Vagina (tissue), 2 donors: ENCODE measurements around the gene SART3. TPM values are rescaled to one million over a fixed set of nuclear protein-coding genes. Genes with fewer than 3 reads are reported as not detected.

Experiments
- DNase-seq, 2 donors: peaks; one replicate each; pipeline ENCODE4 v3.0.0-alpha.2; 2017; ENCODE audit errors: extremely low spot score in 2 of 2
- H3K27ac ChIP-seq: fragments of 200-600 bp; sonication (generic); one replicate; pipeline ENCODE4 v1.5.1; 2019
- H3K27me3 ChIP-seq: fragments of 200-600 bp; sonication (generic); one replicate; pipeline ENCODE4 v1.5.1; 2019
- H3K36me3 ChIP-seq, 2 donors: fragments of 200-600 bp; sonication (generic); one replicate each; pipeline ENCODE4 v1.5.1; 2017 to 2019
- H3K4me1 ChIP-seq: fragments of 200-600 bp; sonication (generic); one replicate; pipeline ENCODE4 v1.5.1; 2019
- H3K4me3 ChIP-seq, 2 donors: fragments of 200-600 bp; sonication (generic); 1 replicate in 1 of 2; 2 replicates in 1 of 2; pipeline ENCODE4 v1.5.1; 2016 to 2019
- H3K9me3 ChIP-seq: fragments of 200-600 bp; sonication (generic); one replicate; pipeline ENCODE4 v1.5.1; 2019
- POLR2A ChIP-seq, 2 donors: fragments of 450-650 bp; IDR thresholded peaks; one replicate each; pipeline ENCODE4 v1.6.1; 2017; ENCODE audit warnings: antibody characterized with exemption in 2 of 2, mild to moderate bottlenecking in 2 of 2, moderate library complexity in 2 of 2
- POLR2AphosphoS5 ChIP-seq, 2 donors: sonication (generic); formaldehyde crosslinking; IDR thresholded peaks; one replicate each; pipeline ENCODE4 v1.9.0; 2017; ENCODE audit warnings: antibody characterized with exemption in 2 of 2, mild to moderate bottlenecking in 2 of 2, low read depth in 1 of 2; ENCODE audit not compliant: insufficient read depth in 1 of 2
- intact Hi-C: fragments of 100-400 bp; cut with DNase I; formaldehyde crosslinking; loops from one replicate; pipeline ENCODE4 v1.15.1; 2023
- total RNA-seq: library from RNA; depleted of rRNA; stranded (reverse); fragments of >200 nt; gene quantifications from one replicate; pipeline ENCODE4 v1.2.3, GENCODE V29; 2016
- TF ChIP-seq, protein P1 (sequence below), 3 experiments: fragments of 450-650 bp in 2 of 3; fragments of 200-600 bp in 1 of 3; sonication (generic) in 1 of 3; IDR thresholded peaks; one replicate each; pipeline ENCODE4 v1.5.1; 2017 to 2019; ENCODE audit warnings: antibody characterized with exemption in 3 of 3, mild to moderate bottlenecking in 2 of 3, moderate library complexity in 2 of 3

The SART3 gene
- total RNA-seq, 1 donor from 2014 or later = 44.2 TPM

DNA sequence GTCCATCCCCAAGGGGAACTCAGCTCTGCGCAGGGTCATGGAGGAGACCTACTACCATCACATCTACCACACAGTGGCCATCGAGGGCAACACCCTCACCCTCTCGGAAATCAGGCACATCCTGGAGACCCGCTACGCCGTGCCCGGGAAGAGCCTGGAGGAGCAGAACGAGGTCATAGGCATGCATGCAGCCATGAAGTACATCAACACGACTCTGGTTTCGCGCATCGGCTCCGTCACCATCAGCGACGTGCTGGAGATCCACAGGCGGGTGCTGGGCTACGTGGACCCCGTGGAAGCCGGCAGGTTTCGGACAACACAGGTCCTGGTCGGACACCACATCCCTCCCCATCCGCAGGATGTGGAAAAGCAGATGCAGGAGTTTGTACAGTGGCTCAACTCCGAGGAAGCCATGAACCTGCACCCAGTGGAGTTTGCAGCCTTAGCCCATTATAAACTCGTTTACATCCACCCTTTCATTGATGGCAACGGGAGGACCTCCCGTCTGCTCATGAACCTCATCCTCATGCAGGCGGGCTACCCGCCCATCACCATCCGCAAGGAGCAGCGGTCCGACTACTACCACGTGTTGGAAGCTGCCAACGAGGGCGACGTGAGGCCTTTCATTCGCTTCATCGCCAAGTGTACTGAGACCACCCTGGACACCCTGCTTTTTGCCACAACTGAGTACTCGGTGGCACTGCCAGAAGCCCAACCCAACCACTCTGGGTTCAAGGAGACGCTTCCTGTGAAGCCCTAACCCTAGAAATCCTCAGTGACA, 42.1 kb downstream of the SART3 start:
- intact Hi-C loops = no loop called here
- no peak overlapping the region for H3K4me3 ChIP-seq
- H3K27ac ChIP-seq = no peak overlapping the region
- peaks cover 19% of the 10 kb centered on the region for H3K4me1 ChIP-seq
- TF ChIP-seq, protein P1, sequence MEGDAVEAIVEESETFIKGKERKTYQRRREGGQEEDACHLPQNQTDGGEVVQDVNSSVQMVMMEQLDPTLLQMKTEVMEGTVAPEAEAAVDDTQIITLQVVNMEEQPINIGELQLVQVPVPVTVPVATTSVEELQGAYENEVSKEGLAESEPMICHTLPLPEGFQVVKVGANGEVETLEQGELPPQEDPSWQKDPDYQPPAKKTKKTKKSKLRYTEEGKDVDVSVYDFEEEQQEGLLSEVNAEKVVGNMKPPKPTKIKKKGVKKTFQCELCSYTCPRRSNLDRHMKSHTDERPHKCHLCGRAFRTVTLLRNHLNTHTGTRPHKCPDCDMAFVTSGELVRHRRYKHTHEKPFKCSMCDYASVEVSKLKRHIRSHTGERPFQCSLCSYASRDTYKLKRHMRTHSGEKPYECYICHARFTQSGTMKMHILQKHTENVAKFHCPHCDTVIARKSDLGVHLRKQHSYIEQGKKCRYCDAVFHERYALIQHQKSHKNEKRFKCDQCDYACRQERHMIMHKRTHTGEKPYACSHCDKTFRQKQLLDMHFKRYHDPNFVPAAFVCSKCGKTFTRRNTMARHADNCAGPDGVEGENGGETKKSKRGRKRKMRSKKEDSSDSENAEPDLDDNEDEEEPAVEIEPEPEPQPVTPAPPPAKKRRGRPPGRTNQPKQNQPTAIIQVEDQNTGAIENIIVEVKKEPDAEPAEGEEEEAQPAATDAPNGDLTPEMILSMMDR (IDR thresholded peaks at IDR 0.05) = no peak
- no peak for TF ChIP-seq POLR2AphosphoS5 (IDR thresholded peaks at IDR 0.05; ENCODE audit: insufficient read depth in 1 of 2, low read depth in 1 of 2)
- TF ChIP-seq POLR2A (IDR thresholded peaks at IDR 0.05) = no peak
- H3K9me3 ChIP-seq = no peaks in the 10 kb centered on the region
- H3K36me3 ChIP-seq = peaks cover 0 to 58% of the 10 kb centered on the region in 2 donors
- DNase-seq = no peak
- H3K27me3 ChIP-seq = no peaks in the 10 kb centered on the region

DNA sequence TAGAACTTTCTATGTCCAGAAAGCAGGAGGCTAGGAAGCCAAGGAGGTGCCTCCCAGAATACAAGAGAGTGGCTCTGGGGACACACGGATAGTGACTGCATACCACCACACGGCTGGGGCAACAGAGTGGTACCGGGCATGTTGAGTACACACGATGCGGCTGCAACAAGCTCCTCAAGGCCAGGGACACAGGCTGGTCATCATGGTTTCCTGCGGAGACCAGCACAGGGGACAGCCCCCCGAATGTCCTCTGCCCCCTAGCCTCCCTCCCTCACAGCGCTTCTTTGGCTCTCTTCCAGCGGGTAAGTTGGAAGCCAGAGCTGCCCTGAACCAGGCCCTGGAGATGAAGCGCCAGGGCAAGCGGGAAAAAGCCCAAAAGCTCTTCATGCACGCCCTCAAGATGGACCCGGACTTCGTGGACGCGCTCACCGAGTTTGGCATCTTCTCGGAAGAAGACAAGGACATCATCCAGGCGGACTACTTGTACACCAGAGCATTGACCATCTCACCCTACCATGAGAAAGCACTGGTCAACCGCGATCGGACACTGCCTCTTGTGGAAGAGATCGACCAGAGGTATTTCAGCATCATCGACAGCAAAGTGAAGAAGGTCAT, 42.8 kb downstream of the SART3 start:
- no peak for TF ChIP-seq POLR2AphosphoS5 (IDR thresholded peaks at IDR 0.05; ENCODE audit: insufficient read depth in 1 of 2, low read depth in 1 of 2)
- TF ChIP-seq POLR2A (IDR thresholded peaks at IDR 0.05) = no peak
- TF ChIP-seq, protein P1 (IDR thresholded peaks at IDR 0.05) = no peak
- intact Hi-C loops = no loop called here
- no peaks in the 10 kb centered on the region for H3K9me3 ChIP-seq
- no peaks in the 10 kb centered on the region for H3K27me3 ChIP-seq
- DNase-seq = no peak
- H3K4me1 ChIP-seq = peaks cover 19% of the 10 kb centered on the region
- no peak overlapping the region for H3K4me3 ChIP-seq
- H3K27ac ChIP-seq = no peak overlapping the region
- H3K36me3 ChIP-seq = peaks cover 0 to 51% of the 10 kb centered on the region in 2 donors

DNA sequence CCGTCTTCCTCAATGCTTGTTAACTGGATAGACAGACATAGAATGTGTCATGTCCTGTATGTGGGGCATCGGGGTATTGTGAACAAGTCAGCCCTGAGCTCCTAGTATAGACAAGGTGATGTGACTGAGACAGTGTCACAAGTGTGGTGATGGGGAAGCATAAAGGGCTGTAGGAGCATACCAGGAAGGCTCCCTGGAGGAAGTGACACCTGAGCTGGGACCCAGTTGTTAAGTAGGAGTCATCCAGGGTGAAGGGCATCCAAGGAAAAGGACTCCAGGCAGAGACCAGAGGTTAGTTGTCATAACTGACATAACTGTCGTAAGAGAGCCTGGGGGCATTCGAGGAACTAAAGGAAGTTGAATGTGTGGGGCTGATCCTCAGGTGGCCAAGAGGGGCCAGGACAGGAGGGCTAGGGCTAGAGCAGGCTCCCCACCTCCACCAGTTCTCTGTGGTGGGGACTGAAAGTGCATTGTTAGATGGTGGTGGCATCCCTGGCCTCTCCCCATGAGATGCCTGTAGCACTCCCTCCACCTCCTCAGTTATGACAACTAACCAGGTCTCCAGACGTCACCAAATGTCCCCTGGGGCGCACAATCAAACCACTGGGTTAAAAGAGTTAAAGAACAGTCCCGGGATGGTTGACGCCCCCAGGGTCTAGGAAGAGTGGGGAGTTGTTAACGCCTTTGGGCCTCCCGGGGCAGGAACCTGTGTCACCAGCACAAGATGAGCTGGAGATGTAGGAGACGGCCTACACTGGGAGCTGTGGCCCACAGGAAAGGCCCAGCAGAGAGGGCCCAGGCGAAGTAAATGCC, 43.5 kb downstream of the SART3 start:
- Histone ChIP-seq H3K4me1 (peaks cover 19% of the 10 kb centered on the region), H3K9me3 (no peaks in the 10 kb centered on the region), H3K27me3 (no peaks in the 10 kb centered on the region), H3K36me3 (peaks cover 0 to 44% of the 10 kb centered on the region in 2 donors), H3K4me3 (no peak overlapping the region), H3K27ac (no peak overlapping the region)
- intact Hi-C loops = no loop called here
- TF ChIP-seq POLR2A (IDR thresholded peaks at IDR 0.05) = no peak
- TF ChIP-seq, protein P1 (IDR thresholded peaks at IDR 0.05) = no peak
- no peak for TF ChIP-seq POLR2AphosphoS5 (IDR thresholded peaks at IDR 0.05; ENCODE audit: insufficient read depth in 1 of 2, low read depth in 1 of 2)
- DNase-seq = no peak

GRCh38 chr12:108516511-108517275, 44.3 kb downstream of the SART3 start:
- H3K9me3 ChIP-seq = no peaks in the 10 kb centered on the region
- TF ChIP-seq, protein P1 (IDR thresholded peaks at IDR 0.05) = no peak
- TF ChIP-seq POLR2AphosphoS5 (IDR thresholded peaks at IDR 0.05; ENCODE audit: insufficient read depth in 1 of 2, low read depth in 1 of 2) (no peak), POLR2A (IDR thresholded peaks at IDR 0.05) (no peak)
- peaks cover 19% of the 10 kb centered on the region for H3K4me1 ChIP-seq
- H3K4me3 ChIP-seq = no peak overlapping the region
- H3K27ac ChIP-seq = no peak overlapping the region
- intact Hi-C loops = no loop called here
- H3K27me3 ChIP-seq = no peaks in the 10 kb centered on the region
- no peak for DNase-seq
- H3K36me3 ChIP-seq = peaks cover 0 to 38% of the 10 kb centered on the region in 2 donors
